HepG2 (cell line): ENCODE measurements around the gene BCKDHA. TPM values are rescaled to one million over a fixed set of nuclear protein-coding genes. Genes with fewer than 3 reads are reported as not detected.

Experiments
- ARID5B ChIP-seq: IDR thresholded peaks from 2 replicates; pipeline ENCODE4 v1.4.0; 2020; ENCODE audit warnings: mild to moderate bottlenecking, missing genetic modification reagents
- ESRRA ChIP-seq: sonication (generic); formaldehyde crosslinking; IDR thresholded peaks from 2 replicates; pipeline ENCODE4 v1.5.1; 2020; ENCODE audit warnings: mild to moderate bottlenecking, low read depth, missing genetic modification reagents
- HDAC2 ChIP-seq: sonication (generic); formaldehyde crosslinking; IDR thresholded peaks from 2 replicates; pipeline ENCODE4 v1.4.0; 2020; ENCODE audit warnings: missing genetic modification reagents
- KAT8 ChIP-seq: IDR thresholded peaks from 2 replicates; pipeline ENCODE4 v1.6.1; 2016; ENCODE audit warnings: missing genetic modification reagents, missing compliant biosample characterization
- RARG ChIP-seq: sonication (generic); formaldehyde crosslinking; IDR thresholded peaks from 2 replicates; pipeline ENCODE4 v1.4.0; 2020; ENCODE audit warnings: low read depth, mild to moderate bottlenecking, missing genetic modification reagents
- RELA ChIP-seq: sonication (generic); formaldehyde crosslinking; IDR thresholded peaks from 2 replicates; pipeline ENCODE4 v1.4.0; 2020; ENCODE audit warnings: missing genetic modification reagents
- SALL1 ChIP-seq: sonication (generic); formaldehyde crosslinking; IDR thresholded peaks from 2 replicates; pipeline ENCODE4 v1.8.0; 2022; ENCODE audit warnings: mild to moderate bottlenecking, missing genetic modification reagents
- SETDB1 ChIP-seq: sonication (generic); formaldehyde crosslinking; IDR thresholded peaks from 2 replicates; pipeline ENCODE4 v1.5.1; 2020; ENCODE audit warnings: missing genetic modification reagents, mild to moderate bottlenecking, borderline replicate concordance
- SPEN ChIP-seq: sonication (generic); formaldehyde crosslinking; IDR thresholded peaks from 2 replicates; pipeline ENCODE4 v1.5.1; 2020; ENCODE audit warnings: low read depth, mild to moderate bottlenecking, missing genetic modification reagents
- XBP1 ChIP-seq: sonication (generic); formaldehyde crosslinking; IDR thresholded peaks from 2 replicates; pipeline ENCODE4 v1.5.0; 2020; ENCODE audit warnings: missing genetic modification reagents
- ZBTB10 ChIP-seq: sonication (generic); formaldehyde crosslinking; IDR thresholded peaks from 2 replicates; pipeline ENCODE4 v1.4.0; 2020; ENCODE audit warnings: missing genetic modification reagents, borderline replicate concordance
- ZNF205 ChIP-seq: IDR thresholded peaks from 2 replicates; pipeline ENCODE4 v1.6.1; 2018; ENCODE audit warnings: missing biosample characterization, missing genetic modification reagents
- ZNF337 ChIP-seq: sonication (generic); formaldehyde crosslinking; IDR thresholded peaks from 2 replicates; pipeline ENCODE4 v1.5.1; 2020; ENCODE audit warnings: missing genetic modification reagents, low read depth, mild to moderate bottlenecking, borderline replicate concordance
- ZNF713 ChIP-seq: sonication (generic); formaldehyde crosslinking; IDR thresholded peaks from 2 replicates; pipeline ENCODE4 v1.4.0; 2020; ENCODE audit warnings: mild to moderate bottlenecking, missing genetic modification reagents
- ZNF879 ChIP-seq: sonication (generic); formaldehyde crosslinking; IDR thresholded peaks from 2 replicates; pipeline ENCODE4 v1.8.1; 2023; ENCODE audit warnings: missing genetic modification reagents
- polyA plus RNA-seq, 8 experiments: library from polyadenylated mRNA; depleted of rRNA in 3 of 8; stranded (reverse) in 7 of 8; unstranded in 1 of 8; fragments of >200 nt; fragmentation: Illumina TruSeq in 4 of 8; extraction: Trizol in 4 of 8; gene quantifications; 2 replicates each; pipeline versions ENCODE4 v1.2.1 to v1.2.3, GENCODE V29; 2011 to 2016; ENCODE audit warnings: low read depth in 4 of 8, missing spikeins in 1 of 8, mixed read lengths in 1 of 8; ENCODE audit not compliant: insufficient read depth in 1 of 8
- total RNA-seq, 5 experiments: library from RNA; depleted of rRNA; stranded (reverse); fragments of >200 nt; fragmentation: Illumina TruSeq; extraction: Trizol; gene quantifications; 2 replicates each; pipeline ENCODE4 v1.2.3, GENCODE V29; 2016; ENCODE audit warnings: low read depth in 1 of 5
- TF ChIP-seq, protein P1 (sequence below): sonication (generic); formaldehyde crosslinking; IDR thresholded peaks from 2 replicates; pipeline ENCODE4 v1.4.0; 2020; ENCODE audit warnings: low read depth, mild to moderate bottlenecking, missing genetic modification reagents
- TF ChIP-seq, protein P2 (sequence below): IDR thresholded peaks from 2 replicates; pipeline ENCODE4 v1.6.1; 2016; ENCODE audit warnings: missing genetic modification reagents, missing compliant biosample characterization
- TF ChIP-seq, protein P3 (sequence below): sonication (generic); formaldehyde crosslinking; conservative IDR thresholded peaks from 2 replicates; pipeline ENCODE4 v1.4.0; 2020; ENCODE audit warnings: mild to moderate bottlenecking, missing genetic modification reagents, moderate library complexity

Gene BCKDHA
- total and polyA plus RNA-seq, 2 of the 13 experiments (the other 11 are each of a cell fraction or from before 2014, with no cell fraction given) = 11.8 to 31.5 TPM

GRCh38 chr19:41426952-41427646, 29.5 kb downstream of the BCKDHA start, which contains the start of gene B3GNT8 (continued):
- TF ChIP-seq XBP1 (CRISPR knock-in tag) (no peak), SALL1 (CRISPR knock-in tag) (no peak), RELA (CRISPR knock-in tag) (0 out of 2 replicates have a peak, but pooled peaks have one; percentile 56), ESRRA (CRISPR knock-in tag) (no peak), ZNF879 (CRISPR knock-in tag) (no peak), ARID5B (CRISPR knock-in tag) (0 out of 2 replicates have a peak, but pooled peaks have one; percentile 34), ZBTB10 (CRISPR knock-in tag) (no peak), ZNF205 (CRISPR knock-in tag) (no peak), ZNF713 (CRISPR knock-in tag) (no peak), RARG (no peak), SPEN (no peak; the same call in 1 of the 2 replicates), ZNF337 (no peak), KAT8 (CRISPR knock-in tag) (0 out of 2 replicates have a peak, but pooled peaks have one; percentile 33), SETDB1 (CRISPR knock-in tag) (no peak), HDAC2 (CRISPR knock-in tag) (no peak)
- TF ChIP-seq, protein P1, sequence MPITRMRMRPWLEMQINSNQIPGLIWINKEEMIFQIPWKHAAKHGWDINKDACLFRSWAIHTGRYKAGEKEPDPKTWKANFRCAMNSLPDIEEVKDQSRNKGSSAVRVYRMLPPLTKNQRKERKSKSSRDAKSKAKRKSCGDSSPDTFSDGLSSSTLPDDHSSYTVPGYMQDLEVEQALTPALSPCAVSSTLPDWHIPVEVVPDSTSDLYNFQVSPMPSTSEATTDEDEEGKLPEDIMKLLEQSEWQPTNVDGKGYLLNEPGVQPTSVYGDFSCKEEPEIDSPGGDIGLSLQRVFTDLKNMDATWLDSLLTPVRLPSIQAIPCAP = no peak
- TF ChIP-seq, protein P2, sequence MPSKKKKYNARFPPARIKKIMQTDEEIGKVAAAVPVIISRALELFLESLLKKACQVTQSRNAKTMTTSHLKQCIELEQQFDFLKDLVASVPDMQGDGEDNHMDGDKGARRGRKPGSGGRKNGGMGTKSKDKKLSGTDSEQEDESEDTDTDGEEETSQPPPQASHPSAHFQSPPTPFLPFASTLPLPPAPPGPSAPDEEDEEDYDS = peak; percentile 66
- TF ChIP-seq, protein P3, sequence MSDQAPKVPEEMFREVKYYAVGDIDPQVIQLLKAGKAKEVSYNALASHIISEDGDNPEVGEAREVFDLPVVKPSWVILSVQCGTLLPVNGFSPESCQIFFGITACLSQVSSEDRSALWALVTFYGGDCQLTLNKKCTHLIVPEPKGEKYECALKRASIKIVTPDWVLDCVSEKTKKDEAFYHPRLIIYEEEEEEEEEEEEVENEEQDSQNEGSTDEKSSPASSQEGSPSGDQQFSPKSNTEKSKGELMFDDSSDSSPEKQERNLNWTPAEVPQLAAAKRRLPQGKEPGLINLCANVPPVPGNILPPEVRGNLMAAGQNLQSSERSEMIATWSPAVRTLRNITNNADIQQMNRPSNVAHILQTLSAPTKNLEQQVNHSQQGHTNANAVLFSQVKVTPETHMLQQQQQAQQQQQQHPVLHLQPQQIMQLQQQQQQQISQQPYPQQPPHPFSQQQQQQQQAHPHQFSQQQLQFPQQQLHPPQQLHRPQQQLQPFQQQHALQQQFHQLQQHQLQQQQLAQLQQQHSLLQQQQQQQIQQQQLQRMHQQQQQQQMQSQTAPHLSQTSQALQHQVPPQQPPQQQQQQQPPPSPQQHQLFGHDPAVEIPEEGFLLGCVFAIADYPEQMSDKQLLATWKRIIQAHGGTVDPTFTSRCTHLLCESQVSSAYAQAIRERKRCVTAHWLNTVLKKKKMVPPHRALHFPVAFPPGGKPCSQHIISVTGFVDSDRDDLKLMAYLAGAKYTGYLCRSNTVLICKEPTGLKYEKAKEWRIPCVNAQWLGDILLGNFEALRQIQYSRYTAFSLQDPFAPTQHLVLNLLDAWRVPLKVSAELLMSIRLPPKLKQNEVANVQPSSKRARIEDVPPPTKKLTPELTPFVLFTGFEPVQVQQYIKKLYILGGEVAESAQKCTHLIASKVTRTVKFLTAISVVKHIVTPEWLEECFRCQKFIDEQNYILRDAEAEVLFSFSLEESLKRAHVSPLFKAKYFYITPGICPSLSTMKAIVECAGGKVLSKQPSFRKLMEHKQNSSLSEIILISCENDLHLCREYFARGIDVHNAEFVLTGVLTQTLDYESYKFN (CRISPR knock-in tag) = peak; percentile 48
